Breast epithelium (tissue), 3 donors: Measurements from ENCODE around the gene RBM19.

Source experiments
- POLR2A ChIP-seq: fragments of 450-650 bp; IDR thresholded peaks from one replicate; pipeline ENCODE4 v1.6.1; 2016; ENCODE audit warnings: antibody characterized with exemption, mild to moderate bottlenecking, moderate library complexity
- POLR2AphosphoS5 ChIP-seq, 3 donors: sonication (generic); formaldehyde crosslinking; IDR thresholded peaks; one replicate each; pipeline ENCODE4 v1.6.1; 2017; ENCODE audit warnings: antibody characterized with exemption in 3 of 3
- TF ChIP-seq, protein P1 (sequence below), 3 donors: fragments of 450-650 bp; IDR thresholded peaks; one replicate each; pipeline ENCODE4 v1.5.1; 2016 to 2017; ENCODE audit warnings: antibody characterized with exemption in 3 of 3, mild to moderate bottlenecking in 3 of 3, moderate library complexity in 3 of 3

DNA sequence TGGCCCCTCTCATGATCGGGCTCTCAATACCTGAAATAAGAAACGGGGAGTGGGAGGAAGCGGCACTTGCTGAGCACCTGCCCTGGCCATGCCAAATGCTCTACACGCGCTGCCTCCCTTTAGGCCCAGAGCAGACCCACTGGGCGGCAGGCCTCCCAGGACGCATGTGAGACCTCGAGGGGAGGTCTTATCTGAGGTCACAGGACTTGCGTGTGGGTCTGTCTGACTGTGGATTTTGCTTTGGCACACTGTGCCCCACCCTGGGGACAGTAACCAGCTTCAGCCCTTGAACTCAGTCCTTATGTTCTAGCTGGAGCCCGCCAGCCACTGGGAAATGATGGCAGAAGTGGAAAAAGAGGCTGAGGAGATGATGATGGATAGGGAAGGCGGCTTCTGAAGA is 91.8 kb downstream of the RBM19 start:
- TF ChIP-seq, protein P1, sequence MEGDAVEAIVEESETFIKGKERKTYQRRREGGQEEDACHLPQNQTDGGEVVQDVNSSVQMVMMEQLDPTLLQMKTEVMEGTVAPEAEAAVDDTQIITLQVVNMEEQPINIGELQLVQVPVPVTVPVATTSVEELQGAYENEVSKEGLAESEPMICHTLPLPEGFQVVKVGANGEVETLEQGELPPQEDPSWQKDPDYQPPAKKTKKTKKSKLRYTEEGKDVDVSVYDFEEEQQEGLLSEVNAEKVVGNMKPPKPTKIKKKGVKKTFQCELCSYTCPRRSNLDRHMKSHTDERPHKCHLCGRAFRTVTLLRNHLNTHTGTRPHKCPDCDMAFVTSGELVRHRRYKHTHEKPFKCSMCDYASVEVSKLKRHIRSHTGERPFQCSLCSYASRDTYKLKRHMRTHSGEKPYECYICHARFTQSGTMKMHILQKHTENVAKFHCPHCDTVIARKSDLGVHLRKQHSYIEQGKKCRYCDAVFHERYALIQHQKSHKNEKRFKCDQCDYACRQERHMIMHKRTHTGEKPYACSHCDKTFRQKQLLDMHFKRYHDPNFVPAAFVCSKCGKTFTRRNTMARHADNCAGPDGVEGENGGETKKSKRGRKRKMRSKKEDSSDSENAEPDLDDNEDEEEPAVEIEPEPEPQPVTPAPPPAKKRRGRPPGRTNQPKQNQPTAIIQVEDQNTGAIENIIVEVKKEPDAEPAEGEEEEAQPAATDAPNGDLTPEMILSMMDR (IDR thresholded peaks at IDR 0.05): no peak
- no peak for TF ChIP-seq POLR2AphosphoS5 (IDR thresholded peaks at IDR 0.05)
- no peak for TF ChIP-seq POLR2A
